Measurements from ENCODE around the gene SLC25A51.

DNA sequence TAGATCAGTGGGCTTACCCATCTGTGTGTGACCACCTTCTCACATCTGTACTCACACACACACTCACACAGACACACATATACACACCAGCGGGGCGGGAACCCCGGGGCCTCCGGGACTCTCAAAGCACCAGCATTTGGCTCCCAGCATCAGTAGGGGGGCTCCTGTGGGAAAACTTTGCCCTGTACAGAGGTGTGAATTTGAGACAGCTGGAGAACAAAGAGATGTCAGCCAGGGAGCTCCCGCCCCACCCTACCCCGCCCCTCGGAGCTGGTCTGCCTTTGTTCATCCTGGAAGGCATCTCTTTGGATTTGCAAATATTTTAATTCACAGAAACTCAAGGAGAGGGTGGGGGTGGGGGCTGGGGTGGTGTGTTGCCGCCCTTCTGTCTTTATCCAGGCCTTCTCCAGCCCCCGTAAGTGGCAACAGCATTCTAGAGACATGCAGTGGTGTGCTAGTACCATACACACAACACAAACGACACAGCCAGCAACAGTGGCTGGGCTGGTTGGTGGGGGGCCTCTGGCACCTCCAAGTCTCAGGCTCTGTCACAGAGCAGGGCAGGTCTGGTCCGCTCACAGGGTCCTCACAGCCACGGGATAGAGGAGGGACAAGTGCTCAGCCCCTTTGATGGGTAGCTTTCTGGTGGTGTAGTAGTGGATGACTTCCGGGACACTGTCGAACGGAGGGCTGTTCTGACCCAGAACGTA lies 15.5 kb upstream of the SLC25A51 start:
- TF ChIP-seq CTCF (IDR thresholded peaks at IDR 0.05; ENCODE audit: poor library complexity, severe bottlenecking): no peak
- TF ChIP-seq, protein P1, sequence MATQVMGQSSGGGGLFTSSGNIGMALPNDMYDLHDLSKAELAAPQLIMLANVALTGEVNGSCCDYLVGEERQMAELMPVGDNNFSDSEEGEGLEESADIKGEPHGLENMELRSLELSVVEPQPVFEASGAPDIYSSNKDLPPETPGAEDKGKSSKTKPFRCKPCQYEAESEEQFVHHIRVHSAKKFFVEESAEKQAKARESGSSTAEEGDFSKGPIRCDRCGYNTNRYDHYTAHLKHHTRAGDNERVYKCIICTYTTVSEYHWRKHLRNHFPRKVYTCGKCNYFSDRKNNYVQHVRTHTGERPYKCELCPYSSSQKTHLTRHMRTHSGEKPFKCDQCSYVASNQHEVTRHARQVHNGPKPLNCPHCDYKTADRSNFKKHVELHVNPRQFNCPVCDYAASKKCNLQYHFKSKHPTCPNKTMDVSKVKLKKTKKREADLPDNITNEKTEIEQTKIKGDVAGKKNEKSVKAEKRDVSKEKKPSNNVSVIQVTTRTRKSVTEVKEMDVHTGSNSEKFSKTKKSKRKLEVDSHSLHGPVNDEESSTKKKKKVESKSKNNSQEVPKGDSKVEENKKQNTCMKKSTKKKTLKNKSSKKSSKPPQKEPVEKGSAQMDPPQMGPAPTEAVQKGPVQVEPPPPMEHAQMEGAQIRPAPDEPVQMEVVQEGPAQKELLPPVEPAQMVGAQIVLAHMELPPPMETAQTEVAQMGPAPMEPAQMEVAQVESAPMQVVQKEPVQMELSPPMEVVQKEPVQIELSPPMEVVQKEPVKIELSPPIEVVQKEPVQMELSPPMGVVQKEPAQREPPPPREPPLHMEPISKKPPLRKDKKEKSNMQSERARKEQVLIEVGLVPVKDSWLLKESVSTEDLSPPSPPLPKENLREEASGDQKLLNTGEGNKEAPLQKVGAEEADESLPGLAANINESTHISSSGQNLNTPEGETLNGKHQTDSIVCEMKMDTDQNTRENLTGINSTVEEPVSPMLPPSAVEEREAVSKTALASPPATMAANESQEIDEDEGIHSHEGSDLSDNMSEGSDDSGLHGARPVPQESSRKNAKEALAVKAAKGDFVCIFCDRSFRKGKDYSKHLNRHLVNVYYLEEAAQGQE (IDR thresholded peaks at IDR 0.05; ENCODE audit: borderline replicate concordance): no peak
